Activated CD8-positive, alpha-beta T cell treated with anti-CD3 and anti-CD28 coated beads, Interleukin-2, amount 10 ng/mL, durations not matched to agents 7 days and 5 days (primary cell): Measurements from ENCODE around the gene MAST4. TPM values are rescaled to one million over a fixed set of nuclear protein-coding genes. Genes with fewer than 3 reads are reported as not detected.
"Not testable (repeated sequence)": the region's sequence is repeated elsewhere in the genome, so short reads cannot be mapped to it uniquely, and the experiment has no call there.

Experiments
- ATAC-seq: fragments of 150-1000 bp; cut with Tn5 transposase; one replicate; pipeline ENCODE4 v1.10.0; 2021; ENCODE audit warnings: moderate library complexity
- CTCF ChIA-PET: fragments of 350-600 bp; sonication (Branson Sonifier 250); formaldehyde crosslinking; loops from one replicate; lab custom pipeline; 2021; ENCODE audit warnings: antibody characterized with exemption; lab: Charles Lee
- POLR2A ChIA-PET: fragments of 350-600 bp; sonication (Branson Sonifier 250); formaldehyde crosslinking; loops from one replicate; lab custom pipeline; 2021; ENCODE audit warnings: antibody characterized with exemption; lab: Charles Lee
- DNase-seq: peaks from one replicate; pipeline ENCODE4 v3.0.0-alpha.2; 2020
- H3K27ac Mint-ChIP-seq: one replicate; pipeline ENCODE4 v1.8.0; 2021; ENCODE audit warnings: mild to moderate bottlenecking, mixed read lengths
- H3K27me3 Mint-ChIP-seq: one replicate; pipeline ENCODE4 v1.8.0; 2021; ENCODE audit warnings: low read depth, mixed read lengths
- H3K36me3 Mint-ChIP-seq: one replicate; pipeline ENCODE4 v1.8.0; 2021; ENCODE audit warnings: low read depth, mixed read lengths
- H3K4me1 Mint-ChIP-seq: one replicate; pipeline ENCODE4 v1.8.0; 2021; ENCODE audit warnings: low read depth, mixed read lengths
- H3K4me3 Mint-ChIP-seq: one replicate; pipeline ENCODE4 v1.8.0; 2021; ENCODE audit warnings: mild to moderate bottlenecking, mixed read lengths
- H3K9me3 Mint-ChIP-seq: one replicate; pipeline ENCODE4 v1.8.0; 2022; ENCODE audit warnings: mixed read lengths; ENCODE audit not compliant: insufficient read depth
- total RNA-seq, 2 experiments: library from RNA; stranded (reverse); gene quantifications; one replicate each; pipeline ENCODE4 v1.2.3, GENCODE V29; 2021

The MAST4 gene
- total RNA-seq, 2 experiments from 2014 or later: 5.5 to 7.1 TPM

- H3K4me1 Mint-ChIP-seq: peaks cover 9% of the 10 kb centered on the region
- no peak overlapping the region for H3K4me3 Mint-ChIP-seq
- no peaks in the 10 kb centered on the region for H3K36me3 Mint-ChIP-seq
- ATAC-seq: no peak
- H3K27ac Mint-ChIP-seq: no peak overlapping the region
- peaks cover 11% of the 10 kb centered on the region for H3K27me3 Mint-ChIP-seq
- CTCF ChIA-PET: interaction anchor here (0.9 to 1.3 kb wide), 4 partner anchors 16 to 435 kb away, joined by 3 to 4 read pairs (median 3); no protein-coding TSS in a partner anchor
- no peak for DNase-seq
- POLR2A ChIA-PET: no interaction called here
- no peaks in the 10 kb centered on the region for H3K9me3 Mint-ChIP-seq
Measured at GRCh38 chr5:66741394-66741793, 145.2 kb downstream of the MAST4 start.

GRCh38 chr5:66742083-66742895 lies 146.1 kb downstream of the MAST4 start:
- Mint-ChIP-seq H3K9me3 (no peaks in the 10 kb centered on the region), H3K4me1 (peaks cover 9% of the 10 kb centered on the region), H3K27ac (no peak overlapping the region), H3K27me3 (peaks cover 9% of the 10 kb centered on the region), H3K36me3 (no peaks in the 10 kb centered on the region), H3K4me3 (no peak overlapping the region)
- ATAC-seq (no peak), DNase-seq (no peak)
- CTCF ChIA-PET: interaction anchor here (0.9 to 1.3 kb wide), 3 partner anchors 71 to 436 kb away, joined by 3 to 4 read pairs (median 3); no protein-coding TSS in a partner anchor
- POLR2A ChIA-PET: no interaction called here

- ATAC-seq (no peak), DNase-seq (no peak)
- ChIA-PET POLR2A (no interaction called here), CTCF (interaction anchor here (1.3 kb wide), 1 partner anchor 70 kb away, joined by 3 read pairs; no protein-coding TSS in a partner anchor)
- H3K27ac Mint-ChIP-seq: no peak overlapping the region
- H3K27me3 Mint-ChIP-seq: peaks cover 9% of the 10 kb centered on the region
- no peaks in the 10 kb centered on the region for H3K9me3 Mint-ChIP-seq
- H3K36me3 Mint-ChIP-seq: no peaks in the 10 kb centered on the region
- no peak overlapping the region for H3K4me3 Mint-ChIP-seq
- peaks cover 9% of the 10 kb centered on the region for H3K4me1 Mint-ChIP-seq
Measured at GRCh38 chr5:66742896-66743247, 146.7 kb downstream of the MAST4 start.

GRCh38 chr5:66743344-66743743 lies 147.2 kb downstream of the MAST4 start:
- POLR2A ChIA-PET: no interaction called here
- peaks cover 9% of the 10 kb centered on the region for H3K4me1 Mint-ChIP-seq
- no peaks in the 10 kb centered on the region for H3K9me3 Mint-ChIP-seq
- ATAC-seq (no peak), DNase-seq (no peak)
- H3K27ac Mint-ChIP-seq: no peak overlapping the region
- H3K27me3 Mint-ChIP-seq: peaks cover 9% of the 10 kb centered on the region
- H3K36me3 Mint-ChIP-seq: no peaks in the 10 kb centered on the region
- CTCF ChIA-PET: interaction anchor here (1.2 kb wide), 1 partner anchor 13 kb away, joined by 3 read pairs; no protein-coding TSS in a partner anchor
- no peak overlapping the region for H3K4me3 Mint-ChIP-seq

- H3K27ac Mint-ChIP-seq: no peak overlapping the region
- DNase-seq (no peak), ATAC-seq (no peak)
- no peaks in the 10 kb centered on the region for H3K36me3 Mint-ChIP-seq
- no peaks in the 10 kb centered on the region for H3K9me3 Mint-ChIP-seq
- peaks cover 9% of the 10 kb centered on the region for H3K27me3 Mint-ChIP-seq
- ChIA-PET POLR2A (no interaction called here), CTCF (interaction anchor here (0.6 to 1.2 kb wide), 2 partner anchors 13 to 753 kb away, joined by 3 read pairs; no protein-coding TSS in a partner anchor)
- H3K4me3 Mint-ChIP-seq: no peak overlapping the region
- peaks cover 9% of the 10 kb centered on the region for H3K4me1 Mint-ChIP-seq
Measured at GRCh38 chr5:66744040-66744439, 147.8 kb downstream of the MAST4 start.

GRCh38 chr5:66745297-66745696 lies 149.1 kb downstream of the MAST4 start:
- Mint-ChIP-seq H3K27ac (no peak overlapping the region), H3K4me3 (no peak overlapping the region), H3K9me3 (no peaks in the 10 kb centered on the region), H3K27me3 (peaks cover 5% of the 10 kb centered on the region), H3K36me3 (no peaks in the 10 kb centered on the region), H3K4me1 (peaks cover 9% of the 10 kb centered on the region)
- CTCF ChIA-PET: no interaction called here
- POLR2A ChIA-PET: no interaction called here
- ATAC-seq (no peak), DNase-seq (no peak)

GRCh38 chr5:66747607-66748006 lies 151.4 kb downstream of the MAST4 start:
- ATAC-seq: no peak
- Mint-ChIP-seq H3K27me3 (peaks cover 2% of the 10 kb centered on the region), H3K9me3 (no peaks in the 10 kb centered on the region), H3K27ac (no peak overlapping the region), H3K36me3 (no peaks in the 10 kb centered on the region), H3K4me1 (peaks cover 8% of the 10 kb centered on the region), H3K4me3 (no peak overlapping the region)
- CTCF ChIA-PET: interaction anchor here (1.5 kb wide), 1 partner anchor 498 kb away, joined by 3 read pairs; no protein-coding TSS in a partner anchor
- POLR2A ChIA-PET: no interaction called here
- DNase-seq: no peak

- peaks cover 12% of the 10 kb centered on the region for H3K27me3 Mint-ChIP-seq
- H3K9me3 Mint-ChIP-seq, H3K4me3 Mint-ChIP-seq, H3K4me1 Mint-ChIP-seq, POLR2A ChIA-PET, H3K36me3 Mint-ChIP-seq, CTCF ChIA-PET, H3K27ac Mint-ChIP-seq, DNase-seq, ATAC-seq: not testable (repeated sequence)
Measured at GRCh38 chr5:66752668-66753067, 156.5 kb downstream of the MAST4 start.

GRCh38 chr5:66757219-66757833 lies 161.1 kb downstream of the MAST4 start:
- no peak overlapping the region for H3K4me3 Mint-ChIP-seq
- H3K27ac Mint-ChIP-seq: no peak overlapping the region
- no peaks in the 10 kb centered on the region for H3K36me3 Mint-ChIP-seq
- DNase-seq (peak; percentile 39), ATAC-seq (no peak)
- peaks cover 26% of the 10 kb centered on the region for H3K27me3 Mint-ChIP-seq
- CTCF ChIA-PET: interaction anchor here (0.7 to 1.8 kb wide), 7 partner anchors 8 to 583 kb away, joined by 3 to 20 read pairs (median 3); no protein-coding TSS in a partner anchor
- H3K4me1 Mint-ChIP-seq: no peaks in the 10 kb centered on the region
- POLR2A ChIA-PET: no interaction called here
- H3K9me3 Mint-ChIP-seq: no peaks in the 10 kb centered on the region

- no peaks in the 10 kb centered on the region for H3K36me3 Mint-ChIP-seq
- peaks cover 26% of the 10 kb centered on the region for H3K27me3 Mint-ChIP-seq
- ATAC-seq (no peak), DNase-seq (no peak)
- ChIA-PET POLR2A (no interaction called here), CTCF (interaction anchor here (1.0 to 1.8 kb wide), 3 partner anchors 107 to 451 kb away, joined by 3 to 20 read pairs (median 18); no protein-coding TSS in a partner anchor)
- no peak overlapping the region for H3K4me3 Mint-ChIP-seq
- H3K9me3 Mint-ChIP-seq: no peaks in the 10 kb centered on the region
- no peaks in the 10 kb centered on the region for H3K4me1 Mint-ChIP-seq
- no peak overlapping the region for H3K27ac Mint-ChIP-seq
Measured at GRCh38 chr5:66757834-66758371, 161.7 kb downstream of the MAST4 start.

- H3K9me3 Mint-ChIP-seq: no peaks in the 10 kb centered on the region
- CTCF ChIA-PET: no interaction called here
- DNase-seq (no peak), ATAC-seq (no peak)
- peaks cover 14% of the 10 kb centered on the region for H3K27me3 Mint-ChIP-seq
- H3K27ac Mint-ChIP-seq: no peak overlapping the region
- no peak overlapping the region for H3K4me3 Mint-ChIP-seq
- POLR2A ChIA-PET: no interaction called here
- no peaks in the 10 kb centered on the region for H3K4me1 Mint-ChIP-seq
- no peaks in the 10 kb centered on the region for H3K36me3 Mint-ChIP-seq
Measured at GRCh38 chr5:66769030-66769733, 173.0 kb downstream of the MAST4 start.
